GM18498 (cell line): ENCODE measurements around the gene CCDC85B.
"Not testable (repeated sequence)": the region's sequence is repeated elsewhere in the genome, so short reads cannot be mapped to it uniquely, and the experiment has no call there.

ENCODE experiments used
- ATAC-seq: cut with Tn5 transposase; IDR thresholded peaks from one replicate; pipeline ENCODE4 v1.9.1; 2021; ENCODE audit warnings: mild to moderate bottlenecking, moderate library complexity; ENCODE audit not compliant: unreplicated experiment

The CCDC85B gene

DNA sequence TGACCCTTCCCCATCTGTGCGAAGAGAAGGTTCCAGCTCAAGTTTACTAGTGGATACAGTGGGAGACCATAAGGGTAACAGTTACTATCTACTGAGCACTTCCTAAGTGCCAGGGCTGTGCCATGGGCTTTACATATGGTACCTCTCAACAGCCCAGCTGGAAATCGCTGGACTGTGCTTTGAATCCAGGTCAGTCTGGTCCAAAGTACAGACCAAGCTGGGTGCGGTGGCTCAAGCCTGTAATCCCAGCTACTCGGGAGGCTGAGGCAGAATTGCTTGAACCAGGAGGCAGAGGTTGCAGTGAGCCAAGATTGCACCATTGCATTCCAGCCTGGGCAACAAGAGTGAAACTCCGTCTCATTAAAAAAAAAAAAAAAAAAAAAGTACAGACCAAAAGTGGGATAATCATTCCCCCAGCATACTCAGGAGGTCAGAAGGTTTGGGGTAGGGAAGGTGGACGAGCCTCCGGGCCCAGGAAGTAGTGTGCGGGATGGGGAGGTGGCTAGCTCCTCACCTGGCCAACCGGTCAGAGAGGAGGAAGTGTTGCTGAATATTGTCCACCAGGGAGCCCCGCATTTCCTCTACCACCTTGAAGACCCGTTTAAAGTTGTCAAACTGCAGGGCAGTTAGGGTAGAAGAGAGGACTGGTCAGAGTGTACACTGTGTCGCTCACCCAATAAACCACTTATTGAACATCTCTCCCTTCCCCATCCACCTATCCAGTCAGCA is 4.5 kb upstream of the CCDC85B start:
- no peak for ATAC-seq

DNA sequence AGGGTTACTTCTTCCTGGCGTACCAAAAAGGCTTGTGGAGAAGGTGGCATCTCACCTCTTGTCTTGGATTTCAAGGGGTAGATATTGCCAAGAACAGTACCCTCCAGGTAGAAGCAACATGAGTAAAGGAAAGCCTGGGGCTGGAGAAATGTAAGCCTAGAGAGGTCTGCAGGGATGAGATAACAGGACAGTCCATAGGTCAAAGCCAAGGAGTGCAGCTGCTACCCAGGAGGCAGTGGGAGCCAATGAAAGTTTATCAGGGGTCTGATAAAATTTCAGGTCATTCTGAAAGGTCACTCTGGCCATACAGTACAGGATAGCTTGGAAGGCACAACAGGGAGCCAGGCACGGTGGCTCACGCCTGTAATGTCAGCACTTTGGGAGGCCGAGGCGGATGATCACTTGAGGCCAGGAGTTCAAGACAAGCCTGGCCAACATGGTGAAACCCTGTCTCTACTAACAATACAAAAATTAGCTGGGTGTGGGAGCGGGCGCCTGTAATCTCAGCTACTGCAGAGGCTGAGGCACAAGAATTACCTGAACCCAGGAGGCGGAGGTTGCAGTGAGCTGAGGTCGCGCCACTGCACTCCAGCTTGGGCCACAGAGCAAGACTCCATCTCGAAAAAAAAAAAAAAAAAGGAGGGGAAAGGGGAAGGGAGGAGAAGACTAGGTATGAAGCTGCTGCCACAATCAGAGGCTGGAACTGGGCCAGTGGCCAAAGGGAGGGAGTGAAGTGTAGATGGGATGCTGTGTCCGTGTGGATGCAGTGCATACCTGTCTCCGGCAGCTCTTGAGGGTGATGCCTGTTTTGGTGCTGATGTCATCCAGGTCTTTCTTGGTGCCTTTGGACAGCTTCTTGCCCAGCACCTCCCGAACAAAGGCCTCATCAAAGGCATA is 3.4 kb upstream of the CCDC85B start:
- ATAC-seq: no peak

DNA sequence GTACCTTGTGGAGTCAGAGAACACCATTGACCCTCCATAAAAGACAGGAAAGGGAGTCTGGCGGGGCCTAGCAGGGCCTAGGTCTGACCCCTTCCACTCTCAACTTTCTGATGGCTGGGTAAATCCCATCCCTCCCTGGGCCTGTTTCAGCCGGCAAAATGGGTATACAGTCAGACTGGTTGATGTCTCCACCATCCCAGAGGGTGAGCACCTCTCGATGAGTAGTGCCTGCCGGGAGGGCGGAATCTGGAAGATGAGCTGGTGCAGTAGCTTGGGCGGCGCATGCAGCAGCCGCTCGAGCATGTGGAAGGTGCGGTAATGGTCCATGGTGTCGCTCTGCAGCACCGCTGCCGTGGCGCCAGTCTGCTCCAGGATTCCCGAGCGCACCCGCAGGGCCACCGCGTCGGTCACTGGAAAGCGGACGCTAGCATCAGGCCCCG is 2.7 kb upstream of the CCDC85B start:
- peak; percentile 8 for ATAC-seq

DNA sequence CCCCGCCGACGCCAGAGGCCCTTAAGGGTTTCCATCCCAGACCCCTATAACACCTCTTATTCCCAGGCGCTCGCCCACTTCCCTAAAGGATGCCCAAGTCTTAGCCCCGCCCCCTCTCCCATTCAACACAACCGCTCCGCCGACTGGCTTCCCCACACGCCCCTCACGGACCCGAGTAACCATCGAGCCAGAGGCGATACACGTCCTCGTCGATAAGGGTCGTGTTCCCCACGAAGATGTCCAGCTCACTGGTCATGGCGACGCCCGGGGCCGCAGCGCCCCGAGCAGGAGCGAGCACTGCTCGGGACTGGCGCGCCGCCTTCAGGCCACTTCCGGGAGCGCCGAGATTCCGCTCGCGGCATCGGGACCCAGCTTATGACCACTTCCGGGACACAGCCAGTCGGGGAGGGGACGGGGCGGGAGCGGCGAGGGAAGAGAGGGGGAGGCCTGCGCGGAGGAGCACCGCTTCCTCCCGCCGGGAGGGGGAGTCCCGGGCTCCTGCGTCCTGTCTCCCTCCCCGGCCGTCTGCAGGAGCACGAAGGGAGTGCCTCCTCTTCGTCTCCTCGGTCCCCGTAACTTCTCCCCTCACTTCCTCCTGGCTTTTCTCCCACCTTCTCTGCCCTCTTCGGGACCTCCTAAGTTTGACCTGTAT is 2.2 kb upstream of the CCDC85B start, which contains the start of gene FIBP:
FIBP (minus strand) TSS at position 309 of the 652 bp plus-strand sequence; CDS start at position 256, 53 bp downstream.
- ATAC-seq: peak; percentile 57

DNA sequence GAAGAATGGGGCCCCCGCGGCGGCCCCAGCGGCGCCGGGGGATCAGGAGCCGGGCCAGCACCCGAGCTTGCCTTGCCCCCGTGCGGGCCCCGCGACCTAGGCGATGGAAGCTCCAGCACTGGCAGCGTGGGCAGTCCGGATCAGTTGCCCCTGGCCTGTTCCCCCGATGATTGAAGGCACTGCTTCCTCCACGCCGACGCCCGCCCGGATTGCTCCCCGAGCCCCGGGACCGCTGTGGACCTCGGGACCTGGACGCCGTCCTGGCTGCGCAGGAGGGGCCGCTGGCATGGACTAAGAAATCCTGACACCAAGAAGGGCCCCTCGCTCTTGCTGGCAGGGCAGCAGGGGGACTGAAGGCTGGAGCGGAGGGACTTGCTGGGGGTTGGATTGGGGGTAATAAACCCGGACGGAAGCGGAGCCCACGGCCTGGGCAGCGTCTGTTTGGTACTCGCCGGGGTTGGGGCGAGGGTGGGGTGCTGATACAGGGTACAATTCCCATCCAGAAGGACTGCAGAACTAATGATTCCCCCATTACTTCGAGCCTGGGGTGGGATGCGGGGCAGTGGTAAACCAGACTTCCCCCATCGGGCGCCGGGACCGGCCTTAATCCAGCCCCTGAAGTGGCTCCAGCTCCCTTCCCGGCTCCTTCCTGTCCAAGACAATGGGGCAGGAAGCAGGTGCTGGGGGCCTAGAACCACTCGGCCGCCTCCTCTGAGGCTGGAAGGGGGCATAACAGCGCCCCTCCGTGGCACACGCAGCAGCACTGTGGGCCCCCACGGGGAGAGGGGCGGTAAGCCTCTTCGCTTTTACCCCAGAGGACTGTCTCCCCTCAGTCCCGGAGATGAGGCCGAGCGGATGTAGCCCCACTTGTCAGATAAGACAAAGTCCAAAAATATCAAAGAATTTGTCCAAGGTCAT is 1.0 kb downstream of the CCDC85B start:
- ATAC-seq: no peak

DNA sequence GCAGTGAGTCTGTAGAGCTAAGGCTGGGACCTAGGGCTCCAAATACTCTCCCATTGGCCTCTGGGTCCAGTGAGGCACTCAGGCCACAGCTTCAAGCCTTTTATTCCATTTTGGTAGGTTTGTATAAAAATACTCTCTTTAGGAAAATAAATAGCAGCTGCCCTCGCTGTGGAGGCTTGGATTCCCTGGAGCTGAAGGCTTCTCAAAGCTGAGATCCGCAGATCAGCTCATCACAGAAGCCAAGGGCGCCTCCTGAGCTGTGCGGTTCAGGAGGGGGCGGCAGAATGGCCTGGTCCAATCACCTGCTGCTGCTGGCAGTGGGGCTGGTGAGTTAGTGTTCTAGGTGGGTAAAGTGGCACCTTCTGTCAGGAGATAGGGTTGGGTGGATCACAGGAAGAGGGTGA is 1.7 kb downstream of the CCDC85B start:
- ATAC-seq: not testable (repeated sequence)

DNA sequence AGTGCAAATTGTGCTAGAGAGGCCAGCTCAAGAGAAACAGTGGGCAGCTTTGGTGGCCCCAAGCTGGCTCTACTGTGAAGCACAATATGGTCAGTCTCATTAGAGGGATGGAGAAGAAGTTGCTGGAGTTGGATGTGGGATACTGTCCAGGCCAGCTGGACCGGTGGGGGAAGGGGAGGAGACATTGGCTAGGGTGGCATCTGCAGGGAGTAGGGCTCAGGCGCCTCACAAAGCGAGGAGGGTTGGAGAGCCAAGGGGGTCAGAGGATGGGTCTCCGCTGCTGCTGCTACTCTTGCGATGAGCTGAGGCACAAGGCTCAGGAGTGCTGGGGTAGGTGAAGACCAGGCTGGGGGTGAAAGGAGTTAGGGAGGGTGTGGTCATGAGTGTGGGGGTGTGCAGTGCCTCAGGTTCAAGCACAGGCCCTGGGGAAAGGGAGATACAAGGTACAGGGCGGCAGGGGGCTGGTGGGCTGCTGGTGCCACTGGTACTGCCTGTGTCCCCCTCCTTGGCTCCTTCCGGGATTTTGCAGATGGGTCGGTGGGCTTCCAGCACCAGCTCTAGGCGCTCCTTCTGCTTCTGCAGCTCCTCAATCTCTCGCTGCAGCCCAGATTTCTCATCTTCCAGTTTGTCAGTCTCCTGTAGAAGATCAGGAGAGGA is 2.3 kb downstream of the CCDC85B start:
- no peak for ATAC-seq

DNA sequence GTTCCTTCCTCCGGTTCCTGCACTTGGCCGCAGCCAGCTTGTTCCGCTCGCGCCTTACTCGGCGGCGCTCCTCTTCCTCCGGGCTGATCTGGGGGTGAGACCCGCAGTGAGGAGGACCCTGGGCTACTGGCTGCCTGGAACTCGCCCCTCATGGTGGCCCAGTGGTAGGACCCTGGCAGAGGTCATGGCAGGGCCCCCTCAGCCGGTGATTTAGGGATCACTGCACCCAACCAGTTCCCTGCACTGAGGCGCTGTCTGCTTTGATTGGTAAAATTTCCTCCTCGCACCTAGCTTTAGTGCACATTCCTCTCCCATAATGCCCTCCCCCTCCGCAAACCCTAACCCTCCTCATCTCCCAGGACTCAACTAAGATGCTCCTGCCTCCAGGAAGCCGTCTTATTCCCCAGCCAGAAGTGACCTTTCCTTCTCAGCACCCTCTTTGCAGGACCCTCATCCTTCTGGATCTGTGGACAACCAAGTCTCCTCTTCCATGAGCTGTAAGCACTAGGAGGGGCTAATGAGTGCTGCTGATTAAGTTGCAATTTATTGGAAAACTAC is 3.6 kb downstream of the CCDC85B start:
- ATAC-seq: no peak

DNA sequence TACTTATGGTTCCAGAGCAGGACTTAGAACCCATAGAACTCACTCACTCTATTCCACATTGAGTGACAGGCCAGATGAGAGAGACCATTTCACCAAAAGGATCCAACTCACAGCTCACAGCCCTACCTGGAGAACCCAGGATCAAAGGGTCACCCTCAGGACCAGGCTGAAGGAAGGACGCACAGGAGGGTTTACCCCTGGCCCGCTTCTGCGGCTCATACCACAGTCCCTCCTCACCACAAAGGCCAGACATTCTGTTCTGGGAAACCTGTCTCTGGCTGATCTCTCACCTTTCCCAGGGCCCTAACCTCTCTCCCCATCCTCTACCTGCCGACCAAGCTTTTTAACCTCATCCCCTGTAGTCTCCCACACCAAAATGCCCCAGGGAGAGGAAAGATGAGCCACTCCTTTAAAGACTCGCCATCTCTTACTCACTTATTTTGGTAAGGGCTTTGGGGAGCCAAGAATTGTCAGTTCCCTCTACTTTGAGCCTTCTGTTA is 5.1 kb downstream of the CCDC85B start:
- ATAC-seq: no peak

DNA sequence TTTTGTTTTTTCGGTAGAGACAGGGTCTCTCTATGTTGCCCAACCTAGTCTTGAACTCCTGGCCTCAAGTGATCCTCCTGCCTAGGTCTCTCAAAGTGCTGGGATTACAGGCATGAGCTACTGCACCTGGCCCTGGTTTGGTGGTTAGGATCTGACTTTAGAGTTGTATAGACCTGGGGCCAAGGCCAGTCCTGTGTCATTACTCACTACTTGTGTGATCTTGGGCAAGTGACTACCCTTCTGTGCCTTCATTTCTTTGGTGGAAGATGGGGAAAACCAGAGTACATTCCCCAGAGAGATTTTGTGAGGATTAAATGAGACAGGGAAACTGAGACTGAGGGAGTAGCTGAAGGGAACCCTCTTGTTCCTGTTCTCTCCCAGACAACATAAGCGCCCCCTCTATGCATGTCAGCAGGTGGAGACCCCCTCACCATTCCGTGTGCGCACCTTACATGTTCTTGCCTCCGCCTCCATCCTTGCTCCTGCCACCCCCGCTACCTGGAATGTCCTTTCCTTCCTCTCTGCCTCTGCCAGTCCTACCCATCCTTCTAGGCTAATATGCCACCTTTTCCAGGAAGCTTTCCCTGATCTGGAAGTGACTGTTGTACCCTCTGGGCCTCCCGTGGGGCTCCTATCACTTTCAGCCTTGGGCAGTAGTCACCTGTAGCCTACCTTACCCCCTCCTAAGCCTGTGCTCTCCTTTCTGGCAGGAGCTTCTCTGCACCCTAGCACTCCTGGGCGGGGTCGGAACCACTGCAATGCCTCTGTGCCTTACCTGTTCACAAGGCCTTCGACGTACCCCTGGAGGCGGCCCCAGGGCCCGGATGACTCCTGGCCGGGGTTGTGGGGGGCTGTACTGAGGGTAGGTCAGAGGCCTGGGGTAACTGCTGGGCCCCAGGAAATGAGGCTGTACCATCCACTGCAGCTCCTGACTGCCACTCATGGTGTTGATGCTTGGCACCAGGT is 5.8 kb downstream of the CCDC85B start:
- no peak for ATAC-seq

DNA sequence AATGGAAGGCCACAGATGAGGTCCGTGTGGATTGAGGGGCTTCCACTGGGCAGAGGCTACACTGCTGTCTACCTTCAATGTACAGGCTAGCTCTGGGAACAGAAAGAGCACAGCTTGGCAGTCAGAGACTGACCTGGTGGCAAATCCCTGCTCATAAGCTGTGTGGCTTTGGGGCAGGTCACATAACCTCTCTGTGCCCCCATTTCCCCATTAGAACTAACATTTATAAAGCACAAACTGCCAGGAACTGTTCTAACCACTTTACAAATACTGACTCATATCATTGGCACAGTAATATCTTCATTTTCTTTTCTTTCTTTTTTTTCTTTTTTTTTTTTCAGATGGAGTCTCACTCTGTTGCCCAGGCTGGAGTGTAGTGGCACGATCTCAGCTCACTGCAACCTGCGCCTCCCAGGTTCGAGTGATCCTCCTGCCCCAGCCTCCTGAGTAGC is 6.6 kb downstream of the CCDC85B start:
- no peak for ATAC-seq

DNA sequence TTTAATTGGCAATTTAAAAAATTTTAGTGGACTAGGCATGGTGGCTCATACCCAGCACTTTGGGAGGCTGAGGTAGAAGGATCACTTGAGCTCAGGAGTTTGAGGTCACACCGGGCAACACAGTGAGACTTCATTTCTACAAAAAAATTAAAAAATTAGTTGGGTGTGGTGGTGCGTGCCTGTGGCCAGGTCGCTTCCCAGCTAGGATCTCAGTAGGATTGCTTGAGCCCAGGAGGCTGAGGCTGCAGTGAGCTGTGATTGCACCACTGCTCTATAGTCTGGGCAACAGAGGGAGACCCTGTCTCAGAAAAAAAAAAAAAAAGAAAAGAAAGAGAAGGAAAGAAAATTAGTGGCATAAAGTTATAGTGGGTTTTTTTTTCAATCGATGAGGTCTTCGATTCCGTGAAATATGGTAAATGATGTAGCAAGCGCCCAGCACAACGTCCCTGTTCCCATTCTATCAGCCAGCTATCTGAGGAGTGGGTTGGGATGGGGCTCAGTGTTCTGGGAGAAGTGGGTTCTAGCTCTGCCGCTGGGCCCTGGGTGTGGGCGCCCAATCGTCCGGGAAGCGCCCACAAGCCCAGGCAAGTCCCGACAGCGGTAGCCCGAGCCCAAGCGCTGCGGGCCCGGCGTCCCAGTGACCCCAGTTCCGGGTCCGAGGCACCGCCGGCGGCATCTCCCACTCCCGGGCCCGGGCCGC is 8.3 kb downstream of the CCDC85B start:
- ATAC-seq: no peak

DNA sequence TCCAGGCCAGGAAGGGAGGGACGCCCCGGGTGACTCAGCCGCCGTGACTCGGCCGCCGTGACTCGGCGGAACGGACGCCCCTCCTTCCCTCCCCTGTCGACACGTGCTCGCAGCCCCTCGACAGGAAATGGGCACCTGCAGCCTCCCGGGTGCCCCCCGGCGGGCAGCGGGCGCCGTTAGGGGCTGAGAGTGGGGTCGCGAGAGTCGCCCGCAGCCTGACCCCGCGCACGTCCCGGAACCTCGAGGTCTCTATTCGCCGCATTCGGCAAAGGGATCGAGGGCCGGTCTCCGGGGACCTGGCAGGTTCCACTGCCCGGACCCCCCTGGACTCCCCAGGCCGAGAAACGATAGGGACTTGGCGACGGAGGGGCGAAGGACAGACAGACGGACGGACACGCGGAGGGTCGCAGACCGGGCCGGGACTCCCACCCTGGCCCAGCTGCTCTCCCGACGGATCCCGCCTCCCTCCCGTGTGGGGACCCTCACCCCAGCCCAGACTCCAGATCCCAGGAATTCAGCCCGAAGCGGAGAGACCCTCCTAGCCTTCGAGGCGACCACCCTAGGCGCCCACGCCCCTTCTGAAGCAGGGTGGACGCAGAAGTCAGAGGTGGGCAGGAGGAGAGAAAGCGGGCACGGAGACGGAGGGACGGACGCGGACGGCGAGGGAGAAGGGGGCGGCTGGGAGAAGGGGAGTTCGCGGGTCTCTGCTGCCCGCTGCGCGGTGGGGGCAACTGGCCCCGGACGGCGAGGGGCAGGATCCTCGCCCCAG is 9.1 kb downstream of the CCDC85B start:
- no peak for ATAC-seq

DNA sequence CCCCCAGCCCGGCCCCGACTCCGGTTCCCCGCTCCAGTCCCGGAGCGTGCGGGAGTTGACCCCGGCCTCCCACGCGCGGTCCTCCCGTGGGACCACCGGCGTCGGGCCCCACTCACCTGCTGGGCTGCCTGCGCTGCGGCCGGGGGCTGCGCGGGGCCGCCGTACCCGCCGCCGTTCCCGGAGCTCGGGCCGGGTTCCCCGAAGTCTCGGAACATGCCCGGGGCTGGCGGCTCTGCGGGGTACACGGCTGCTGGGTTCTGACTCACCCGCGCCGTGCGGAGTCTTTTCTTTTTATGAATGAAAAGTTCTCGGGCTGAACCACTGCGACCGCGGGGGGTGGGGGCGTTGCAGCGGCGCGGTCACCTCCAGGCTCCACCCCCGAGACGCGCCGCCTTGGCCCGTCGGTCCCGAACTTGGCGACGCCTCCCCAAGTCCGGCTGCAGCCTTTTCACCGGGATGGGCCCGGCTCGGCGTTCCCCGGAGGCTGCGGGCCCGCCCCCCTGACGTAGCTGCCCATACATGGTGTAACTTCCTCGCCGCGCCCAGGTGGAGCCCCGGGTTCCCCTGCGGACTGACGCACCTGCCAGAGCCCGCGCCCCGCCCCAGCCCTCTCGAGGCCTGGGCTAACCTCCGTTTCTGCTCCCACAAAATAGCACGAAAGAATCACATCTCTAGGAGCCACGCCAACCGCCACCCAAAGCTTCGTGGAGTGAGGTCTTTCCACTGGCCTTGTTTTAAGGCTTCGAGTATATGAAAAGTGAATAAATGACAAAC is 9.8 kb downstream of the CCDC85B start, which contains the start of gene FOSL1:
FOSL1 (minus strand) TSS at position 264 of the 774 bp plus-strand sequence; CDS start at position 215, 49 bp downstream.
- peak; percentile 76 for ATAC-seq

DNA sequence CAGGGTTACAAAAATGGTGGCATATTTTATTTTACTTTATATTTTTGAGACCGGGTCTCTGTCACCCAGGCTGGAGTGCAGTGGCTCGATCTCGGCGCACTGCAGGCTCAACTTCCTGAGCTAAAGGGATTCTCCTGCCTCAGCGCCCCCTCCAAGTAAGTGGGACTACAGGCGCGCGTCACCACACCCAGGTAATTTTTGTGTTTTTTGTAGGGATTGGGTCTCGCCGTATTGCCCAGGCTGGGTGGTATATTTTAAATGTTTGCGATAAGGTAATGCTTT is 10.4 kb downstream of the CCDC85B start:
- ATAC-seq: no peak

DNA sequence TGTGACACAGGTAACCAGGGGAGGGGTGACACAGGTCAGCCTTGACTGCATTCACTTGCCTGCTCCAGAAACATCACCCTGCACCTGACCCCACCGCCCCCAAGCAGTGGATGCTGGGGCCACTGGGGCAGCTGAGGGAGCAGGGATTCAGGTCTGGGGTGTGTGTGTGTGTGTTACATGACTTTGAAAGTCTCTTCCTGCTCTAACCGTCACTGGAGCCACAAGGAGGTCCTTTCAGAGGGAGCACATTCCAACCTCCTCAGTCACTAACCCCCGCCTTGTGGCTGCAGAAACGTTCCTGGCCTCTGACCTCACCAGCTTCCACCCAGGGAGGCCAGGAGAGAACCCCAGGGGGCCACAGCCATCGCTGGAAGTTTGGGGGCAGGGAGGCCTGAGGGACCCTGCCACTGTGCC is 12.6 kb downstream of the CCDC85B start:
- ATAC-seq: no peak
